ENCODE results near the gene PTGES2.

Gene PTGES2

GRCh38 chr9:128159784-128160602 lies 32.5 kb upstream of the PTGES2 start, which contains the start of gene BBLN:
Gene BBLN, plus strand, starts transcription at chr9:128160265. Its CDS starts 143 bp downstream, at chr9:128160408.
- Histone ChIP-seq H3K27ac (ENCODE audit: low read depth, low read length) (peak within 1 kb of the TSS; percentile 62), H3K27me3 (ENCODE audit: control insufficient read depth, low read length) (no peaks in the 10 kb centered on the region), H3K4me1 (ENCODE audit: control insufficient read depth, low read length) (peaks cover 14% of the 10 kb centered on the region), H3K9me3 (ENCODE audit: control insufficient read depth, insufficient read depth, low read length) (no peaks in the 10 kb centered on the region), H4K20me1 (ENCODE audit: control insufficient read depth, insufficient read depth, low read depth, low read length) (no peaks in the 10 kb centered on the region), H3K79me2 (ENCODE audit: control insufficient read depth, low read length) (peaks cover 11% of the 10 kb centered on the region), H3K9me2 (replicated peaks; ENCODE audit: control insufficient read depth, low read length) (no peaks in the 10 kb centered on the region), H3K36me3 (ENCODE audit: control insufficient read depth, low read length) (peaks cover 28% of the 10 kb centered on the region), H3F3A (ENCODE audit: control insufficient read depth, insufficient read depth) (peaks cover 3% of the 10 kb centered on the region; the same call in 1 of the 2 replicates), H3K4me3 (ENCODE audit: low read length) (peak within 1 kb of the TSS; percentile 89), H3K4me2 (ENCODE audit: low read length) (peak within 1 kb of the TSS; percentile 83)
- TF ChIP-seq CTCF (IDR thresholded peaks at IDR 0.05; ENCODE audit: low read depth, low read length, poor library complexity, severe bottlenecking) = no peak
- TF ChIP-seq EZH2phosphoT487 (IDR thresholded peaks at IDR 0.05; ENCODE audit: borderline replicate concordance, low read length) = no peak

- Histone ChIP-seq H3K36me3 (ENCODE audit: control insufficient read depth, low read length) (peaks cover 26% of the 10 kb centered on the region), H3K27me3 (ENCODE audit: control insufficient read depth, low read length) (no peaks in the 10 kb centered on the region)
Measured at GRCh38 chr9:128159522-128159783, 31.9 kb upstream of the PTGES2 start.

GRCh38 chr9:128155736-128156500 lies 28.4 kb upstream of the PTGES2 start:
- Histone ChIP-seq H3K4me2 (ENCODE audit: low read length) (no peak overlapping the region), H3K9me3 (ENCODE audit: control insufficient read depth, insufficient read depth, low read length) (no peaks in the 10 kb centered on the region), H3K4me3 (ENCODE audit: low read length) (no peak overlapping the region), H3F3A (ENCODE audit: control insufficient read depth, insufficient read depth) (no peaks in the 10 kb centered on the region), H3K4me1 (ENCODE audit: control insufficient read depth, low read length) (peaks cover 8% of the 10 kb centered on the region), H3K79me2 (ENCODE audit: control insufficient read depth, low read length) (peaks cover 6% of the 10 kb centered on the region), H4K20me1 (ENCODE audit: control insufficient read depth, insufficient read depth, low read depth, low read length) (no peaks in the 10 kb centered on the region), H3K36me3 (ENCODE audit: control insufficient read depth, low read length) (no peaks in the 10 kb centered on the region), H3K27me3 (ENCODE audit: control insufficient read depth, low read length) (no peaks in the 10 kb centered on the region), H3K27ac (ENCODE audit: low read depth, low read length) (no peak overlapping the region), H3K9me2 (replicated peaks; ENCODE audit: control insufficient read depth, low read length) (no peaks in the 10 kb centered on the region)
- no peak for TF ChIP-seq CTCF (IDR thresholded peaks at IDR 0.05; ENCODE audit: low read depth, low read length, poor library complexity, severe bottlenecking)
- no peak for TF ChIP-seq EZH2phosphoT487 (IDR thresholded peaks at IDR 0.05; ENCODE audit: borderline replicate concordance, low read length)

More at GRCh38 chr9:128159522-128159783, 31.9 kb upstream of the PTGES2 start:
- peak overlapping the region; percentile 83 for H3K4me2 ChIP-seq (ENCODE audit: low read length)
- H3K9me3 ChIP-seq (ENCODE audit: control insufficient read depth, insufficient read depth, low read length) = no peaks in the 10 kb centered on the region
- peaks cover 11% of the 10 kb centered on the region for H3K79me2 ChIP-seq (ENCODE audit: control insufficient read depth, low read length)
- TF ChIP-seq CTCF (IDR thresholded peaks at IDR 0.05; ENCODE audit: low read depth, low read length, poor library complexity, severe bottlenecking) (no peak), EZH2phosphoT487 (IDR thresholded peaks at IDR 0.05; ENCODE audit: borderline replicate concordance, low read length) (no peak)
- peak overlapping the region; percentile 62 for H3K27ac ChIP-seq (ENCODE audit: low read depth, low read length)
- no peaks in the 10 kb centered on the region for H3K9me2 ChIP-seq (replicated peaks; ENCODE audit: control insufficient read depth, low read length)
- H3K4me1 ChIP-seq (ENCODE audit: control insufficient read depth, low read length) = peaks cover 14% of the 10 kb centered on the region
- no peaks in the 10 kb centered on the region for H4K20me1 ChIP-seq (ENCODE audit: control insufficient read depth, insufficient read depth, low read depth, low read length)
- peaks cover 3% of the 10 kb centered on the region; the same call in 1 of the 2 replicates for H3F3A ChIP-seq (ENCODE audit: control insufficient read depth, insufficient read depth)
- peak overlapping the region; percentile 78 for H3K4me3 ChIP-seq (ENCODE audit: low read length)
